ENCODE data around the gene TBXA2R.
"Not testable (repeated sequence)": the region's sequence is repeated elsewhere in the genome, so short reads cannot be mapped to it uniquely, and the experiment has no call there.

TBXA2R gene

DNA sequence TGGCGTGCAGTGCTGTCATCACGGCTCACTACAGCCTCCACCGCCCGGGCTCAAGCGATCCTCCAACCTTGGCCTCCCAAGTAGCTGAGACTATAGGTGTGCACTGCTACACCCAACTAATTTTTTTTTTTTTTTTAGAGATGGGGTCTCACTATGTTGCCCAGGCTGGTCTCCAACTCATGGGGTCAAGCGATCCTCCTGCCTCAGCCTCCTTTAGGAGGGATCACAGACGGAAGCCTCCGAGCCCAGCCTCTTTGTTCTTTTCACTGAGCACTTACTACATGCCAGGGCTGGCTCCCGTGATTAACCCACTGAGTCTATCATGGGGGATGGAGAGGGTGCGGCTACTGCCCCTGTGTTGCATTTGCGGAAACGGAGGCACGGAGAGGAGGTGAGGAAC is 32.8 kb upstream of the TBXA2R start:
- no peak for DNase-seq (ENCODE audit: low spot score)

DNA sequence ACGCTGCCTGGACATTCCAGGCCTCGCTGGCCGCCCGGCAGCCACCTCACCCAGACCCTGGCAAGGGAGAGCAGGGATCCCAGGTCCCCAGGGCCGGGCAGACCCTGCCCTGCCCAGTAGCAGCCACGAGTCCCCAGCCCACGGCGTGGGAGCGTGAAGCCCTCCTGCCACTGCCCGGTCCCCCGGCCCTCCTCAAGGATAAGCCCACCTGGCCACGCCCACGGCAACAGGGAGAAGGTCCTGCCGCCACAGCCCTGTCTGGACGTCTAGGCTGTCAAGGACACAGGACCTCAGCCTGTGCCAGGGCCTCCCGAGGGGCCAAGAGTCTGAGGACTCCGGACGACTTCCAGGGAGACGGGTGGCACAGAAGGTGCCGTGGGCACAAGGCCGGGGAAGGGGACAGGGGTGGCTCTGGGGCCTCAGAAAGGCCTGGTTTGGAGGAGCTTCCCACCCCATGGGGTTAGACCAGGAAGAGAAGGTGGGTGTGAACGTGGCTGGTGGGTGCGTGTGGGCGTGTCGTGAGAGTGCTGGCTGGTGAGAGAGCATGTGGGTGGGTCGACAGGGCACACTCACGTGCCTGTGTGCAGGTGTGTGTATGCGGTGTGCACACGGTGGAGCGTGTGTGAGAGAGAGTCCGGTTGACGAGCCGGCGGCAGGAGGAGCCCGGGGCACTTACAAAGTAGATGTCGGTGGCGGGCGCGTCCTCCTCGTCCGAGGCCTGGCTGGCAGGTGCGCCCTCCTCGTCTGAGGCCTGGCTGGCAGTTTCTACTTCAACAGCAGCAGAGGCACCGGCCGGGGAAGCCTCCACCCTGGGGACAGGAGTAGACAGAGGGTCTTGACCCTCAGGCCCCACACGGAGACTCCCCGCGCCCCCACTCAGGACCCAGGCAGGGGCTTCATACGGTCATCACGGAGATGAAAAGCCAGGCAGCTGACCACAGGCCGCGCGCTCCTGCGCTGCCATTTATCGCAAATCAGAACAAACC is 31.8 kb upstream of the TBXA2R start:
- no peak for DNase-seq (ENCODE audit: low spot score)

DNA sequence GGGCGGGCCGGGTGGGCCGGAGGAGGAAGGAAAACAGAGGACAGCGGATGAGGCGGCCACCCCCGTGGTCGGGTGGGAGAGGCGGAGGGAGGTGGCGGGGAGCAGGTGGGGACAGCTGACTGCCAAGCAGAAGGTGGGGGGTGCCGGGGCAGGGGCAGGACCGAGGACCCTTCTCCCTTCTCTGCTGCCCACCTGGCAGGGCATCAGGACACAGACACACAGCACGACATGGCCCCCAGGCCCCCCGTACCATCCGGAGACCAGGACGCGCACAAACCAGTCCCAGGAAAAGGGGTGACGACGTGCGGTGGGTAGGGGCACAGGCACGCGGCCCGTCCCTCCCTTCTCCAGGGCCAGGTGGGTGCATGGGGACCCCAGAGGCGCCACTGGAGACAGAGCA is 30.9 kb upstream of the TBXA2R start:
- no peak for DNase-seq (ENCODE audit: low spot score)

DNA sequence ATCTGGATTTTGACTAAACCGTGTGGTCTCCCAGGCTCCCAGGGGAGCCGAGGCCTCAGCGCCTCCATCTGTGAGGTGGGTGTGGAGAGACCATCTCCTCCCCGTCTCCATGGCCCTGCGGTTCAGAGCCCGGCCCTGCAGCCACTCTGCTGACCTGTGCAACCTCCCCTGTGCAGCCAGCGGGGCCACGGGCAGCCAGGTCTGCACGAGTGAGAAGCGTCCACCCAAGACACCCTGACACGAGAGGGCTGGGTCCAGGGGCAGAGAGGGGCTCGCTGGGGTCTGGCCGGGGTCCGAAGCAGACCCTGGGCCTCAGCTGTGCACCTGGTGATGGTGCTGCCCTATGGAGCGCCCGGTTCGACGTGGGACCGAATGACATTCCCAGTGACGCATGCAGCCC is 30.3 kb upstream of the TBXA2R start:
- DNase-seq (ENCODE audit: low spot score): no peak

DNA sequence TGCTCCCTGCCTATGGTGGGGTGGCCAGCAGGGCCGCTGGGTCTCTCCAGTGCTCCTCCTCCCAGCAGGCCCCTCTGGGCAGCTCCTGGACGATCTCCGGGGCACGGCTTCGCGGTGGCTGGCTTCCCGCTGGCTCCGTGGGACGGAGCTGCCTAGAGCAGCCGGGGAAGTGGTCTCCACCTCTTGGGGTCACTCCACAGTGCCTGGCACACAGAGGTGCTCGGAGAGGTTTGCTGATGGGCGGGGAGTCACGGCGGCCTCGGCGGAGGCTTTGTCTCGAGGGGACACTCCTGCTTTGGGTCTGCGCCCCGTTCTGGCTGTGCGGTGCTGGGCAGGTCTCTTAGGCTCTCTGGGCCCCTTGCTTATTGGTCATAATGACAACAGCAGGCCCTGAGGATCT is 29.8 kb upstream of the TBXA2R start:
- DNase-seq (ENCODE audit: low spot score): no peak

DNA sequence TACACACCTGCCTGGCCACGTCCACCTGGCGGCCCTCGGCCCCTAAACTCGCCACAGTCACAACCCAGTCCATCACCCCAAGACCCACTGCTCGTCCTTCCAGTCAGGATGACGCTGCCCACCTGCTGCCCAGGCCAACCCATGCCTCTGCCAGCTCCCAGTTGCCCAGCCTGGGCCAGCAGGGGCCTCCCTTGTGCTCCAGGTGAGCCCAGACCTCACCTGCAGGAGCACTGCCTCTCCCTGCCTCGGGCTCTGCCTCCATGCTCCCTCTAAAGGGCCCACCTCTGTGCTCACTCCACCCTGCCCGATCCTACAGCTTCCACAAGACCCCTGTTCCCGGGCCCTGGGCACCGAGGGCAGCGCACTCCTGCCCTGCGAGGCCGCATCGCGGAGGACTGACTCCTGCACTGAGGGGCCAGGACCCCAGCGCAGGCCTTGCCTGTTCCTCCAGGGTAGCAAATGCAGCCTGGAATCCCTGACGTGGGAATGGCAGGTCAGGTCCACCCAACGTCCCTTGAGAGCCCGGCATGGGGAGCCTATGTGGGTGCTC is 27.9 kb upstream of the TBXA2R start:
- DNase-seq (ENCODE audit: low spot score): no peak

DNA sequence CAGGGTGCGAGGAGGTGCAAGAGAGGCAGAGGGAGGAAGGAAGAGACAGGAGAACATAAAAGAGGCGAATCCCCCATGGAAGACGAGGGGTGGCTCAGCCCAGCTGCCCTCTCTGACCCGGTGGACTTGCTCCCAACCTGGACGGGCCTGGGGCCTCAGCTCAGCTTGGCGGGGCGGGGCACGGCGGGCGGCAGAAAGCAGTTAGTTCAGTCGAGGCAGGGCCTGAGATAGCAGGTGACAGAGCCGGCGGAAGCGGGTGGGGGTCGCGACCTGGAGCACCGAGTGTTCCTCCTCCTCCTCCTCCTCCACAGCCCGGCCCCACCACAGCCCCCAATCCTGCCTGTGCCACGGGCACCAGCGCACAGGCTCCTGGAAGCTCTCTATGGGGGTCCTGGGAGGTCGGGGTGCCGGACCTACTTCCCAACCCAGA is 26.9 kb upstream of the TBXA2R start:
- DNase-seq (ENCODE audit: low spot score): no peak

DNA sequence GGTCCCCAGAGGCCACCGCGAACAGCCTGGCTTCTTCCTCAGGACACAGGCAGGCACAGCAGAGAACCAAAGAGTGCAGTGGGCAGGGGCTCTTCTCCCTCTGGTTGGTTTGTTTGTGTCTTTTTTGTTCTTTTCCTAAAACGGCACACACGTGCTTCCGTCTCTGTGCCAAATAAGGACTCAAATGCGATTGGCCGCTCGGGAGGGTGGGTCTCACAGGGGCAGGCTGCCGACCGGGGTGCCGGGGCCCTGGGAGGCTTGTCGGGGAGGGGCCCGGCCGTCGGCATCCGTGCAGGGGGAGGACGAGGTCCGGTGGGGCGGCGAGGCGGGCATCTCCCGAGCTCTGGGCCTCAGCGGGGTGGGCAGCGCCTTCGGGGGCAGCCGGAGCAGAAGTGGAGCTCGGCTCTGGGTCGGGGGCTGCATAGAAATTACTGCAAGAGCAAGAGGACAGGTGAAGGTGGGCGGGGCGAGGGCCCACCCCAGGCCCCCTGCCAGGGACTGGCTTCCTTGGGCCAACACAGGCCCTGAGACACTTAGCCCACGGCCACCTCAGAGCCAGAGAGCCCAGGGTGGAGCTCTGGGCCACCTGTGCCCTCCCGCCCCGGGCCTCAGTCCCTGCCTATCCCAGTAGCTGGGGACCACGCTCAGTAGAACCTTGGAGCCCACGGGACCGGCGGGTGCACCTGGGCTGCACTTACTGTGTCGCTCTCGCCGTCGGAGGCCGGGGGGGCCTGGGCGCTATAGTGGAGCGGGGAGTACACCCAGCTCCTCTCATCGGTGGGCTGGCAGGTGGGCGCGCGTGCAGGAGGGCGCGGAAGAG is 26.3 kb upstream of the TBXA2R start:
- no peak for DNase-seq (ENCODE audit: low spot score)

DNA sequence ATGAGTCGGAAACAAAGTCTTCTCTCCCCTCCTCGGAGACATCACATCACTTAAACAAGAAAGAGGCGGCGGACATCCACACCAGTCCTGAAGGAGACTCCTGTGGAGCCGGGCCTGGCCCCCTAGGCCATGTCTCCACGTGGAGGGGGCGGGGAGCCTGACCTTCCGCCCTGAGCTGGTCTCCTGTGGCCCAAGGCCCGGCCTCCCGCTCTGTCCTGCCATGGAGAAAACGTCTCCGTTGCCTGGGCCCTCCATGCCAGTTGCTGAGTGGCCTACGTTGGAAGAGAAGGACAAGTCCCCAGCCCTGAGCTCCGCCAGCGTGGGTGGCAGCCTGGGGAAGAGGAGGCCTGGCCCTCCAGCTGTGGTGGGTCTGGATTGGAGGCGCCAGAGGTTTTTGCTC is 25.4 kb upstream of the TBXA2R start:
- no peak for DNase-seq (ENCODE audit: low spot score)

DNA sequence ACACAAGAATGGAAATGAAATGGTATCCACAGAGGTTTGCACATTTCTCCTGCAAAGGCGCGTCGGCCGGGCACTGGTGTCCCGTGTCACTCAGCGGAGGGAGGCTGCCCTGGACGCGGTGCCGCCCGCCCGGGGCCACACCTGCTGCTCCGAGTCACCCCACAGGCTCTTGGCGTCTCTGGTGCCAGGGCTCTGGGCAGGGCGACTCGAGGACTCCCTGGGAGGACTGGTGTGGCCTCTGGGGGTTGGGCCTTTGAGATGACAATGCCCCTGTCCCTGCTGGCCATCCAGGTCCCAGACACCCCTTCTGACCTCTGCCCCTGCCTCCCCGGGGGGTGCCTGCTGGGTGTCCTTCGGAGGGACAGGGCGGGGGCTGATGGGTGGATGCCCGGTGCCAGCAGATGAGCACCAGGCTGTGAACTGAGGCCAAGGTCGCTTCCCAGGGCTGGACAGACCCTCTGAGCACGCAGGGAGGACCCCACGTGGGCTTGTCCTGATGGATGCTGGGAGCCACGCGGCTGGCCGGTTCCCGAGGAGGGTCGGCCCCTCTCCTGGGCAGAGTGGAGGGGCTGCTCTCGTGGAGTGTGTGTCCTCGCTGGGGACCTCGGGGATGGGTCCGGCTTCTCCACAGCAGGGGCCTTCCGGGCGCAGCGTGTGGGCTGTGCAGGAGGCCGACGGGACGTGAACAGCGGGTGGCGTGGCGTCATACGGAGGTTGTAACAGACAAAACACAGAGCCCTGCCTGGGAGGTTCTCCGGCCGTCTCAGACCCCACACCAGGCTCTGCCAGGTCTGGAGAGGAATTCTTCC is 24.6 kb upstream of the TBXA2R start:
- no peak for DNase-seq (ENCODE audit: low spot score)

DNA sequence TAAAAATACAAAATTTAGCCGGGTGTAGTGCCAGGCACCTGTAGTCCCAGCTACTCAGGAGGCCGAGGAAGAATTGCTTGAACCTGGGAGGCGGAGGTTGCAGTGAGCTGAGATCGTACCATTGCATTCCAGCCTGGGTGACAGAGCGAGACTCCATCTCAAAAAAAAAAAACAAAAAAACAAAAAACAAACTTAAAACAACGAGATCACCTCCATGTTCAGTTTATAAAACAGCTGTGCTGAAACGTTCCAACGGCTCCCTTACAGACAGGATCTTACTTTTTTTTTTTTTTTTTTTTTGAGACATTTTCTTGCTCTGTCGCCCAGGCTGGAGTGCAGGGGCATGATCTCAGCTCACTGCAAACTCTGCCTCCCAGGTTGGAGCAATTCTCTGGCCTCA is 22.1 kb upstream of the TBXA2R start:
- not testable (repeated sequence) for DNase-seq (ENCODE audit: low spot score)

DNA sequence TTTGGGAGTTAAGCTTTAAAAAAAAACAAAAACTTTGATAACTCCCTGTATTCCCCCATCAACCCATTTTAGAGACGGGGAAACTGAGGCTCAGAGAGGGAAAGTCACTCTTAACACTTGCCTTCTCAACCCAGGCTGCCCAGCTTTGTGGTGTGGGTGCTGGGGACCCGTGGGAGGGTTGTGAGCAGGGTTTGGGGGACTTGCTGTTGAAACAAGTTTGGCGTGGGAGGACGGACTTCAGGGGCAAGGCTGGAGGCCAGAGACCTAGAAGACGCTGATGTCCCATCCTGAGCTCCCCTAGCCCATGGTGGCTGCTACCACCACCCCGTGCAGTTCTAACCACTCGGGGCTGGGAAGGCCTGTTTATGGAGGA is 20.7 kb upstream of the TBXA2R start:
- no peak for DNase-seq (ENCODE audit: low spot score)

DNA sequence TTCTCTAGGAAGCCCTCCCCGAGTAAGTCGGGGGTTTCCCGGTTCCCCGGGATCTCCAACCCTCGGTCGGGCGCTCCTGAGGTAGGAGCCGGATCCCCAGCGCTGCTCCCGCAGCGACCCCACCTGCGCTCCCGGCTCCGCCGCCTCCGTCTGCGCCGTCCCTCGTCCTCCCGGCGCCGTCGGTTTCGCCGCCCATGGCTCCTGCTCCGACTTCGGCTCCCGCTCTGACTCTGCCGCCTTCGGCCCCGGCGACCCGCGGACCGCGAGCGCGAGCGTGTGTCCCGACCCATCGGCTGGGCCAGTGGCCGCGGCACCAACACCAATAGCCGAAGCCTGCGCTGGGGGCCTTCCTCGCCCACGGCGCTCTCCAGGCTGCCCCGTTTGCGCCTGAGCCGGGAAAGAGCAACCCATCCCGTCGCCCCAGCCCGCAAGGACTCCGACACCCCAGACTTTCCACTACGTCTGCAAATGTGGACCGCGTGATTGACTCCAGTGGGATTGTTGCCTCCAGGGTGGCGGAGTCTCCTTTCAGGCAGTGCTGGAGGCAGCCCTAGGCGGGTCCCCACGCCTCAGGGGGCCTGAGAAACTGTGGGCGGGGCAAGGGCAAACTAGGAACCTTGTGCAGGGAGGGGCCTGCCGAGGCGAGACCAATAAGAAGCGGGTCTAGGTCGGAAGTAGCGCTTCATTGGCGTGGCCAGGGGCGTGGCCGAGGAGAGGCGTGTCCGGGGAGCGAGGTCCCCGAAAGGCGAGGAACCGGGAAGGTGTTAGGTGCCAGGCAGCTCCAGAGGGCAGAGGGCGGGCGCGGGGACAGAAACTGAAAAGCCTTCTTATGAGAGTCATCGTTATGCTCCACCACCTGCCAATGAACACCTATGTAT is 20.0 kb upstream of the TBXA2R start, which contains the start of gene CACTIN:
CACTIN (minus strand) TSS at position 318 of the 878 bp plus-strand sequence; CDS start at position 290, 28 bp downstream.
- peak; percentile 98 for DNase-seq (ENCODE audit: low spot score)

DNA sequence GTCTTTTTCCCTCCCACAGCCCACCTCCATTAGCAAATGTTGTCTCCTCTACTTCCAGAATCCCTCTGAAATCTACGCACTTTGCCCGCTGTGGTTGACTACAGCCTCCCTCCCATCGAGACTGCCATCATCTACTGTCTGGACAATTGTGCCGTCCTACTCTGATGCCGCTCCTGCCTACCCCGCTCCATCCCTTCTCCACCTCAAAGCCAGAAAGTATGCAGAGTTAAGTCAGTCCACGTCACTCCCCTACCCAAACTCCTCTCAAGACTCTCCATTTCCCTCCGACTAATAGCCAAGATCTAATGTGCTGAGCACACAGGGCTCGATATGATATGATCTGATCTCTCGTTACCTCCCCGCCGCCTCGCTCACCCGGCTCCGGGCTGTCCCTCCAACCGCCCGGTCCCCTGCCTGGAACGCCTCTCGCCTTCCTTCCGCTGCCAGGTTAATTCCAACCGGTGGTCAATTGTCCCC is 19.4 kb upstream of the TBXA2R start:
- DNase-seq (ENCODE audit: low spot score): peak; percentile 6

DNA sequence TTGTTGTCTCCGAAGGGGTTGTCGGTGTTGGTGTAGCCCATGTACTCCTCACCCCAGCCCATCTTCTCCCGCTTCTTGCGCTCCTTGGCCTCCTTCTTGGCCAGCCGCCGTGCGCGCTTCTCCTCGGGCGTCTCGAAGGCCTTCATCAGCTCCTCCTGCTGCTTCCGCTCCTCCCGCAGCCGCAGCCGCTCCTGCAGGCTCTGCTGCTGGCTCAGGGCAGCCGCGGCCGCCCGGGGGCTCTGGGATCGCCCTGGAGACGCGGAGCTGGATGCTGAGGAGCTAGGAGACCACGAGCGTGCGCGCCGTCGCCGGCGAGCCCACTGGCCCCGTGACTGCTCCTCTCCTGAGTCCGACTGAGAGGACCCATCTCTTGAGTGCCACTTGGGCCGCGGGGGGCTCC is 17.0 kb upstream of the TBXA2R start:
- no peak for DNase-seq (ENCODE audit: low spot score)

DNA sequence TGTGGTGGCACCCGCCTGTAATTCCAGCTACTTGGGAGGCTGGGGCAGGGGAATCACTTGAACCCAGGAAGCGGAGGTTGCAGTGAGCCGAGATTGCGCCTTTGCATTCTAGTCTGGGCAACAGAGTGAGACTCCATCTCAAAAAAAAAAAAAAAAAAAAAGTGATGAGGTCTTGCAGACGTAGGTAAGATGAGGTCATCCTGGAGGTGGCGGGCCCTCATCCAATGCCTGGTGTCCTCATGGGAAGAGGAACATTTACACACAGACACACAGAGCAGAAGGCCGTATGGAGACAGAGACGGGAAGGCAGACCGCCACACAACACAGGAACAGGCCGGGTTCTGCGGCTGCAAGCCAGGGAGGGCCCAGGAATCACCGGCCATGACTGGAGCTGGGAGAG is 15.5 kb upstream of the TBXA2R start:
- DNase-seq (ENCODE audit: low spot score): no peak

DNA sequence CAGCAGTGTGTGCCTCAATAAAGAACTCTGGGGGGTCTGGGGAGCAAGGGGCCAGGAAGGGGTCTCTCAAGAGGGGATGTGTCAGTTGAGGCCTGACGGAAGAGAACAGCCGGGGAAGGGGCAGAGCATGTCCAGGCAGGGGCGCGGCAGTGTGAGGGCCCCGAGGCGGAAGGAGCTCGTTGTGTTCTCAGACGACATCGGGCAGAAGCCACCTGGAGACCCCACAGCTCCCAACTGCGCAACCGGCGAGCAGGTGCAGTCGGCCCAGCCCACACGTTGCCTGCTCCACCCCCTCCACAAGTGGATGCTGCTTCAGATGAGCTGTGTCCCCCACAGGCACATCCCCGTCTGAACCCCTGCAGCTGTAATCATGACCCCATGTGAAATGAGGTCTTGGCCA is 15.0 kb upstream of the TBXA2R start:
- no peak for DNase-seq (ENCODE audit: low spot score)

DNA sequence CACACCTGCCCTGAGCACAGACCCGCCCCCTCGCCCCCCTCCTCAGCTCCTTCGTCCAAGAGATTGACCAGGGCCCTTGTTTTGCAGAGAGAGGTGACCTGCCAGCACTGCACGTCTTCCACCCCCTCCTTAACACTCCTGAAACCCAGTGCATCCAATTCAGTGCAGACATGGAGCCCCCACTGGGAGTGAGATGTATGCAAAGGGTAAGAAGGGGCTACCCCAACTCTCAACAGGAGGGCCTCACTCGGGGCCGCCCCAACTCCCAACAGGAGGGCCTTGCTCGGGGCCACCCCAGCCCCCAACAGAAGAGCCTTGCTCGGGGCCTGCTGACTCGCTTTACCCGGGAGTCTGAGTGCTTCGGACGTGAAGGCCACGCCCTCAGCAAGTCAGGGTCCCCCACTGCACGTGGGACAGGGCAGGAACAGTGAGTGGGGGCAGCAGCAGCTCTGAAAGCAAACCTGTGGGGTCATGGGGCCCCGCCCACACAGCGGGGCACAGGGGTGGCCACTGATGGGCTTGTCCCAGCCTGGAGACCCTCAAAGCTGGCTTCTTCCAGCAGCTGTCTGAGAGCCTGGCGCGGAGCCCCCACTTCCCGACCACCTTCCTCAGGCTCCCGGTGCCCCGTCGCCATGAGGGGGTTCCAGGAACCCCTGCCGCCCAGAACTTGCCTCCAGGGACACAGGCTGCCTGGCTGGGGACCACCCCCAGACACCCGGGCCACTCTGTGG is 14.3 kb upstream of the TBXA2R start:
- no peak for DNase-seq (ENCODE audit: low spot score)

DNA sequence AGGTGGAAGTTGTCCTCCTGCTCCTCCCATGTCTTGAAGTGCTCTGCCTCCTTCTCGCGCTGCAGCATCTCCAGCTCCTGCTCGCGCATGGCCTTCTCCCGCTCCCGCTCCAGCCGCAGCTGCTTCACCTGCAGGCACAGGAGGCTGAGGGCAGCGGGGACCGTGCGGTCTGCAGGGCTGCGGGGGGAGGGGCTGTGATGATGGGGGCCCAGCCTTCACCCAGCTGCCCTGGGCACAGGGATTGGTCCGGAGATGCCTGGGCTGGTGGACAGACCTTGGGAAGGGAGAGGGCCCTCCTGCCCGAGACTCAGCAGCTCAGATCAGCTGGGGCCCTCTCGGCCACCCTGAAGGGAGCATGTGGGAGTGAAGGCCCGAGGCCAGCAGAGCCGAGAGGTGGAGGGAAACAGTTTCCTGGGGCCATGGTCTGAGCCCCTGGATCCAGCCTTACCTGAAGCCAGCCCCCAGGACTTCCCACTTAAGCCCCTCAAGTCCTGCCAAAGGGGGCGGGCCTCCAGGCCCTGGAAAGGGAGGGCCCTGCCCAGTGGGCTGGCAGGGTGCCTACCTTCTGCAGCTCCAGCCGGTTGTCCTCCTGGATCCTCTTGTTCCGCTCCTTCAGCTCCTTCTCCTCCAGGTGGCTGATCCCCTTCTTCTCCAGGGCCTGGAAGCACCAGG is 13.6 kb upstream of the TBXA2R start:
- no peak for DNase-seq (ENCODE audit: low spot score)

All from kidney tubule cell (primary cell).